Activated CD4-positive, alpha-beta memory T cell treated with anti-CD3 and anti-CD28 coated beads for 36 hours (primary cell): ENCODE results near the gene NUTM1. TPM values are rescaled to one million over a fixed set of nuclear protein-coding genes. Genes with fewer than 3 reads are reported as not detected.

ENCODE experiments used
- CTCF ChIA-PET: fragments of 350-600 bp; sonication (Branson Sonifier 250); formaldehyde crosslinking; loops from one replicate; lab custom pipeline; 2021; ENCODE audit warnings: antibody characterized with exemption, inconsistent platforms; lab: Charles Lee
- POLR2A ChIA-PET: fragments of 350-600 bp; sonication (Branson Sonifier 250); formaldehyde crosslinking; loops from one replicate; lab custom pipeline; 2021; ENCODE audit warnings: antibody characterized with exemption; lab: Charles Lee
- DNase-seq: peaks from one replicate; pipeline ENCODE4 v3.0.0-alpha.2; 2020
- H3K27ac Mint-ChIP-seq: one replicate; pipeline ENCODE4 v1.8.0; 2021; ENCODE audit warnings: mixed read lengths
- H3K27me3 Mint-ChIP-seq: one replicate; pipeline ENCODE4 v1.8.0; 2021; ENCODE audit warnings: mixed read lengths
- H3K36me3 Mint-ChIP-seq: one replicate; pipeline ENCODE4 v1.8.0; 2021; ENCODE audit warnings: mixed read lengths
- H3K4me1 Mint-ChIP-seq: one replicate; pipeline ENCODE4 v1.8.0; 2021; ENCODE audit warnings: low read depth, mixed read lengths
- H3K4me3 Mint-ChIP-seq: one replicate; pipeline ENCODE4 v1.8.0; 2021; ENCODE audit warnings: mild to moderate bottlenecking, mixed read lengths
- H3K9me3 Mint-ChIP-seq: one replicate; pipeline ENCODE4 v1.8.0; 2021; ENCODE audit warnings: mixed read lengths
- intact Hi-C: fragments of 100-400 bp; cut with micrococcal nuclease; formaldehyde crosslinking; loops from one replicate; pipeline ENCODE4 v1.15.1; 2023
- total RNA-seq, 2 experiments: library from RNA; stranded (reverse); gene quantifications; one replicate each; pipeline ENCODE4 v1.2.3, GENCODE V29; 2021

Gene NUTM1
- total RNA-seq, 2 experiments from 2014 or later: not detected

DNA sequence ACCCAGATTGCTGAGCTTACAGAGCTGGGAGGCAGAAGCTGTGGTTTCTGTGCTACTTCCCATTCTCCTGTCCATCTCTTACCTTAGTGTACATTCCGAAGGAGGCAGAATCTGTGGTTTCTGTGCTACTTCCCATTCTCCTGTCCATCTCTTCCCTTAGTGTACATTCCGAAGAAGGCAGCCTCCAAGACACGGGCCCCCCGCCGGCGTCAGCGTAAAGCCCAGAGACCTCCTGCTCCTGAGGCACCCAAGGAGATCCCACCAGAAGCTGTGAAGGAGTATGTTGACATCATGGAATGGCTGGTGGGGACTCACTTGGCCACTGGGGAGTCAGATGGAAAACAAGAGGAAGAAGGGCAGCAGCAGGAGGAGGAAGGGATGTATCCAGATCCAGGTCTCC, 11.2 kb downstream of the NUTM1 start:
- Mint-ChIP-seq H3K4me3 (no peak overlapping the region), H3K27ac (no peak overlapping the region), H3K36me3 (peaks cover 4% of the 10 kb centered on the region), H3K9me3 (no peaks in the 10 kb centered on the region), H3K27me3 (no peaks in the 10 kb centered on the region), H3K4me1 (no peaks in the 10 kb centered on the region)
- DNase-seq: no peak
- CTCF ChIA-PET: interaction anchor here (0.6 to 2.7 kb wide), 4 partner anchors 9 to 201 kb away, joined by 3 to 13 read pairs (median 6); partner anchors contain the start of genes LPCAT4, NOP10 and NUTM1
- POLR2A ChIA-PET: no interaction called here
- intact Hi-C loops: no loop called here

DNA sequence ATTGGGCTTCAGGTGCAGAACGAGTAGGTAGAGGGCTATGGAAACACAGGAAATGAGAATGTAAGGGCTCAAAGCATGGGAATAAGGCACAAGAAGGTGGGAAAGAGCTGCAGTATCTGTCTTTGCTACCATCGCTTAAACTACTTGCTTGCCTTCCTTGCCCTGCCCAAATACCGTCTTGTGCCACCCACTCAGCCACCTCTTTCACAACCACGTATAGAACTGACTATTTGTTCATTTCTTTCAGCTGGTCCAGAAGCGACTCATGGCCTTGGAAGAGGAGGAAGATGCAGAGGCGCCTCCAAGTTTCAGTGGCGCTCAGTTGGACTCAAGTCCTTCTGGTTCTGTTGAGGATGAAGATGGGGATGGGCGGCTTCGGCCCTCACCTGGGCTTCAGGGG, 12.1 kb downstream of the NUTM1 start:
- POLR2A ChIA-PET: no interaction called here
- no peaks in the 10 kb centered on the region for H3K9me3 Mint-ChIP-seq
- intact Hi-C loops: no loop called here
- no peak for DNase-seq
- peaks cover 4% of the 10 kb centered on the region for H3K36me3 Mint-ChIP-seq
- CTCF ChIA-PET: interaction anchor here (2.6 kb wide), 1 partner anchor 12 kb away, joined by 13 read pairs; the partner anchor contains the start of gene LPCAT4
- H3K27me3 Mint-ChIP-seq: no peaks in the 10 kb centered on the region
- H3K4me3 Mint-ChIP-seq: no peak overlapping the region
- H3K4me1 Mint-ChIP-seq: no peaks in the 10 kb centered on the region
- no peak overlapping the region for H3K27ac Mint-ChIP-seq

DNA sequence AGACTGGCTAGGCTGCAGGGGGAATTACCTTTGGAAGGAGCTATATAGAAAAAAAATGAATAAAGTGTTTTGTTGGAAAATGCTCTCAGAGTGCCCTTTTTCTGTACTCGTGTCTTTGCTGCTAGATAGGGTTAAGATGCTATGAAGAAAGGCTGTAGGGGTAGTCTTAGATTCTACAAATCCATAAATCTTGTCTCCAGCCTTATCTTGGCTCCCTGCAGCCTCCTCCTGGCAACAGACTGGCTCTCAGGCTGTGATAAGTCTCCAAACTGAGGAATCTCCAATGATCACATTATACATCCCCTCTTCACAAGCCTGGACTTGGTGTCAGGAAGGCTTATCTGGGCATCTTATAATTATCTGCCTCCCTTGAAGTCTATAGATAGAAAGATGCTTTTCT, 14.5 kb downstream of the NUTM1 start:
- no peaks in the 10 kb centered on the region for H3K9me3 Mint-ChIP-seq
- peaks cover 15% of the 10 kb centered on the region for H3K36me3 Mint-ChIP-seq
- no peak overlapping the region for H3K27ac Mint-ChIP-seq
- no peaks in the 10 kb centered on the region for H3K27me3 Mint-ChIP-seq
- no peak overlapping the region for H3K4me3 Mint-ChIP-seq
- ChIA-PET POLR2A (no interaction called here), CTCF (interaction anchor here (0.9 to 1.7 kb wide), 3 partner anchors 10 to 230 kb away, joined by 5 to 15 read pairs (median 6); partner anchors contain the start of gene LPCAT4)
- no peak for DNase-seq
- H3K4me1 Mint-ChIP-seq: no peaks in the 10 kb centered on the region
- intact Hi-C loops: no loop called here

DNA sequence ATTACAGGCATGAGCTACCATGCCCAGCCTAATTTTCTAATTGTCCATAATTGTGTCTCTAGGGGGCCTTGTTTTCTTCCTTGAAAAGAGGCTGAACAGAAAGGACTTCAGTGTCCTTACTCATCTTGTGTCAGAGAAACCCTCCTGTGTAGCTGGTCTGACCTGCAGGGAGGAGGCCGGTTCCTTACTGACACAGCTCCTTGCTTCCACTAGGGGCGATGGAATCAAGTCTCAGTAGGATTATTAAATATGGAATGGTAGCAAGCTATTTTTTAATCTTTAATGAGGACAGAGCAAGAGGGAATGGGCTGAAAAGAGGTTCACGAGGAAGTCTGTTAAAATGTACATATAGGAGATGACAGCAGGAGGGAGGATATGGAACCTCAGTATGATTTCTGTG, 15.3 kb downstream of the NUTM1 start:
- H3K4me3 Mint-ChIP-seq: no peak overlapping the region

DNA sequence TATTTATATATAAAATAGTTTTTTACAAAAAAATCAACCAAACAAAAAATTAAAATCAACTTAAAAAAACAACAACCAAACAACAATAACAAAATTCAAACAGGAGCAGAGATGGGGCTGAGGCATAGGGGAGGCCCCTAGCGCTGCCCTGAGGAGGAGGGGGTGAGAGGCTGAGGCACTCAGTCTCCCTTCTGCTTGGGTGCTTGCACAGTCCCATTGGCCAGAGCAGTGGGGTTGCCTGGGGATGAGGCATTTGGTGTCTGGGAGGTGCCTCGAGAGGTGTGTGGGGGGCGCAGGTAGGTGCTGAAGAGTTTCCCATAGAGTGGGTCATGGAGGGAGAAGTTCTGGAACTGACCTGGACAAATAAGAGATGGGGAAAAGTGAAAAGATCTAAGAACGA, 15.8 kb downstream of the NUTM1 start:
- Mint-ChIP-seq H3K4me1 (no peaks in the 10 kb centered on the region), H3K9me3 (no peaks in the 10 kb centered on the region), H3K27me3 (no peaks in the 10 kb centered on the region), H3K27ac (no peak overlapping the region), H3K4me3 (no peak overlapping the region), H3K36me3 (peaks cover 20% of the 10 kb centered on the region)
- CTCF ChIA-PET: interaction anchor here (1.7 kb wide), 1 partner anchor 8 kb away, joined by 15 read pairs; the partner anchor contains the start of gene LPCAT4
- no peak for DNase-seq
- POLR2A ChIA-PET: no interaction called here
- intact Hi-C loops: no loop called here

More for the DNA sequence above, 15.3 kb downstream of the NUTM1 start:
- ChIA-PET CTCF (interaction anchor here (0.7 to 1.7 kb wide), 4 partner anchors 9 to 229 kb away, joined by 4 to 15 read pairs (median 6); partner anchors contain the start of gene LPCAT4), POLR2A (no interaction called here)
- H3K9me3 Mint-ChIP-seq: no peaks in the 10 kb centered on the region
- H3K27ac Mint-ChIP-seq: no peak overlapping the region
- H3K27me3 Mint-ChIP-seq: no peaks in the 10 kb centered on the region
- peaks cover 18% of the 10 kb centered on the region for H3K36me3 Mint-ChIP-seq
- no peaks in the 10 kb centered on the region for H3K4me1 Mint-ChIP-seq
- DNase-seq: no peak
- intact Hi-C loops: no loop called here

DNA sequence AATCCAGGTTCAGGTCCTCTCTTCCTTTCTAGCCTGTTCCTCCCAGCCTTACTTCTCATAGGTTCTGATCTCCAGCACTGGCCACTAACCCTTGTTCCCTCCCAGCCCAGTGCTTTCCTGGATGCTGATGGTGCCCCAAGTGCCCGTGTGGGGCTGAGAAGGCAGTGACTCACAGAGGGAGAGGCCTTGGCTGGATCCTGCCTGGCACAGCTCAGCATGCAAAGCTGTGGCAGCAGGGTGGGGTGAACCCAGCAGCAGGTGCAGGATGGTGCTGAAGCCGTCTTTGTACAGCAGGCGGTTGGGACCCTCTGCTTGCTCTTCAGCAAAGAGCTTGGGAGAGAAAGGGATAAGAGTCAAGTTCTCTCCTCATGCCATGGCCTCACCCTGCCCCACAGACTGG, 16.3 kb downstream of the NUTM1 start:
- H3K4me1 Mint-ChIP-seq: no peaks in the 10 kb centered on the region
- H3K9me3 Mint-ChIP-seq: no peaks in the 10 kb centered on the region
- no peaks in the 10 kb centered on the region for H3K27me3 Mint-ChIP-seq
- no peak for DNase-seq
- ChIA-PET POLR2A (no interaction called here), CTCF (no interaction called here)
- no peak overlapping the region for H3K27ac Mint-ChIP-seq
- H3K4me3 Mint-ChIP-seq: no peak overlapping the region
- H3K36me3 Mint-ChIP-seq: peaks cover 20% of the 10 kb centered on the region
- intact Hi-C loops: no loop called here

DNA sequence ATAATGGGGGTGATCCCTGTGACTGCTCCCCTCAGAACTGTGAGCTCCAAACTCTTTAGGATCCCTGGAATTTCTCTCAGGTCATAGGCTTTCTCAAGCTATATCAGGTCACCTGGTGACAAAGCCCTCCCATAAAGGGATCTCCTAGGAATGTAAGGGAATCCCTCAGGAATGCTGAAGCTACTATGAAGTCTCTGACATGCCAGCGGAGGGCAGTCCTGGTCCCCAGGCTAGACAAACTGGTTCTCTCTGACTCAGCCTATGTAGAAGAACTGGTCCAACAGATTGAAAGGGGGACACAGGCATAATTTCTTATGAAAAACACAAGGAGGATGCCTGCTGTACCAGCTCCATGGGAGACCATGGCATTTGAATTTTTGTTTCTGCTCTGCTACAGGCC, 17.2 kb downstream of the NUTM1 start:
- Mint-ChIP-seq H3K27ac (no peak overlapping the region), H3K4me1 (peaks cover 8% of the 10 kb centered on the region), H3K4me3 (no peak overlapping the region), H3K9me3 (no peaks in the 10 kb centered on the region), H3K36me3 (peaks cover 20% of the 10 kb centered on the region), H3K27me3 (no peaks in the 10 kb centered on the region)
- no peak for DNase-seq
- CTCF ChIA-PET: interaction anchor here (0.9 to 1.2 kb wide), 2 partner anchors 119 to 228 kb away, joined by 3 read pairs; no protein-coding TSS in a partner anchor
- intact Hi-C loops: no loop called here
- POLR2A ChIA-PET: no interaction called here

DNA sequence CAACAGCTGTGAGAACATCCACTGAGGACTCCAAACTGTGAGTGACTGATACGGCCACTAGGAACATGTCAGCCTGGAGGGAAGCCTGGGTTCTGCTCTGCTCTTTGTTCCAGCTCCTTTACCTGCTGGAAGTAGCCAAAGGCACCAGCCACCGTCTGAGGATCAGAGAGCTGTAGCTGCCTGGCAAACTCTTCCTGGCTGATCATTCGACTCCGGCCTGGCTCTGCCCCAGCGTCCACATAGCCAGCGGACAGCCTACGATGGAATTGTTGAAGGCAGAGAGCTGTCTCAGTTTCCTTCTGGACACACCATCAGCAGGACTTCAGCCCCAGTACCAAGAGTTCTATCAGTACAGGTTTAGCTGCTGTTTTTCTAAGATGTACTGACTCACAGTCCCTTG, 18.2 kb downstream of the NUTM1 start:
- CTCF ChIA-PET: interaction anchor here (0.9 to 1.3 kb wide), 2 partner anchors 19 to 120 kb away, joined by 3 to 5 read pairs; partner anchors contain the start of genes NOP10 and NUTM1
- peaks cover 16% of the 10 kb centered on the region for H3K4me1 Mint-ChIP-seq
- intact Hi-C loops: no loop called here
- H3K4me3 Mint-ChIP-seq: no peak overlapping the region
- H3K27me3 Mint-ChIP-seq: no peaks in the 10 kb centered on the region
- POLR2A ChIA-PET: no interaction called here
- no peak for DNase-seq
- H3K36me3 Mint-ChIP-seq: peaks cover 20% of the 10 kb centered on the region
- no peak overlapping the region for H3K27ac Mint-ChIP-seq
- no peaks in the 10 kb centered on the region for H3K9me3 Mint-ChIP-seq

DNA sequence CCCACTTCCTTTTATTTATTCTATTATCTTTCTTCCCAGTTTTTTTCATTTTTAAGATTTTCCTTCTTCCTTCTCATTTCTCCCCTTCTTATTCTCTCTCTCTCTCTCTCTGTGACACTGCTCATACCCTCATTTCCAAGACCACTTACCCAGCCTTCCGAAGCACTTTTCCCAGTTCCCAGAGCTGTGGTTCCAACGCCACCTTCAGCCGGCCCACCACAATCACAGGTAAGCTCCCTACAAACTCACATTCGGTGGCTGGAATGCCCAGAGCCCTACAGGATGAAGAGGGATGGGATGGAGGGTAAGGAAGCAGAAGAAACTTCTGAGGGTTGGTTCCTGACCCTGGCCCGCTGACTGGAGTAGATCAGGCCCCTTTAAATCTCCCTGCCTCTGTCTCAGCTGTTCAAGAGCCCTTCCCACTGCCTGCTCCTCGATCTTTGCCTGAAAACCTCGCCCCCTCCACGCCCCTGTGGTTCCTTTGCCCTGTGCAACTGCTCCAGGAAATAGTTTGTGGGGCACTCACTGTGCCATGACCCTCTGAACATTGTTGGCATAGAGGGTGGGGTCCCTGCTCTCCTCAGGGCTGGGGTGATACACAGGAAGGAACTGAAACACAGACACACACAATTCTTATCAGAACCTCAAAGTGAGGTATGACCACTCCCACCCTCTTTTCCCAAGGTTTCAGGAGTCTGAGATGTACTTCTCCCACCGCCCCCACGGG, 19.1 kb downstream of the NUTM1 start:
- peaks cover 16% of the 10 kb centered on the region for H3K4me1 Mint-ChIP-seq
- no peak overlapping the region for H3K27ac Mint-ChIP-seq
- no peaks in the 10 kb centered on the region for H3K9me3 Mint-ChIP-seq
- peaks cover 20% of the 10 kb centered on the region for H3K36me3 Mint-ChIP-seq
- ChIA-PET POLR2A (no interaction called here), CTCF (interaction anchor here (1.3 kb wide), 1 partner anchor 19 kb away, joined by 5 read pairs; the partner anchor contains the start of genes NOP10 and NUTM1)
- H3K4me3 Mint-ChIP-seq: no peak overlapping the region
- intact Hi-C loops: no loop called here
- H3K27me3 Mint-ChIP-seq: no peaks in the 10 kb centered on the region
- no peak for DNase-seq

DNA sequence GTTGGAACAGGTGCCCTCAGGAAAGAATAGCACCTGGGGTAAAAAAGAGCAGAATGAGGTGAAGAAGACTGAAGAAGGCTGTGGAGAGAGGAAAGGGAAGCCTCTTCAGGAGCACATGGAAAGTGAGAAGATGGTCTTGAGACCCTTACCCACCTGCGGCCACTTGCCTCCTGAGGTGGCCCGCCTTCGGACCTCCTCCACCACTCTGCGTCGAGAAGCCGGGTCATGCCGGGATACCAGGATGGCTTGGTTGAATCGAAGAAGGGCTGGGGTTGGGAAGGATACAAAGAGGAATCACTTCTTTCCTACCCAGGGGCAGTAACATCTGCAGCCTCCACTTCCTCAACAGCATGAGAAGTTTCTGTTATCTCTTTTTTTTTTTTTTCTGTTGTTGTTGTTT, 20.9 kb downstream of the NUTM1 start:
- H3K4me3 Mint-ChIP-seq: no peak overlapping the region
- peaks cover 16% of the 10 kb centered on the region for H3K36me3 Mint-ChIP-seq
- H3K4me1 Mint-ChIP-seq: peaks cover 24% of the 10 kb centered on the region
- CTCF ChIA-PET: interaction anchor here (0.7 to 1.0 kb wide), 2 partner anchors 9 to 224 kb away, joined by 3 read pairs; no protein-coding TSS in a partner anchor
- no peak for DNase-seq
- no peaks in the 10 kb centered on the region for H3K27me3 Mint-ChIP-seq
- no peak overlapping the region for H3K27ac Mint-ChIP-seq
- intact Hi-C loops: no loop called here
- POLR2A ChIA-PET: no interaction called here
- H3K9me3 Mint-ChIP-seq: no peaks in the 10 kb centered on the region

DNA sequence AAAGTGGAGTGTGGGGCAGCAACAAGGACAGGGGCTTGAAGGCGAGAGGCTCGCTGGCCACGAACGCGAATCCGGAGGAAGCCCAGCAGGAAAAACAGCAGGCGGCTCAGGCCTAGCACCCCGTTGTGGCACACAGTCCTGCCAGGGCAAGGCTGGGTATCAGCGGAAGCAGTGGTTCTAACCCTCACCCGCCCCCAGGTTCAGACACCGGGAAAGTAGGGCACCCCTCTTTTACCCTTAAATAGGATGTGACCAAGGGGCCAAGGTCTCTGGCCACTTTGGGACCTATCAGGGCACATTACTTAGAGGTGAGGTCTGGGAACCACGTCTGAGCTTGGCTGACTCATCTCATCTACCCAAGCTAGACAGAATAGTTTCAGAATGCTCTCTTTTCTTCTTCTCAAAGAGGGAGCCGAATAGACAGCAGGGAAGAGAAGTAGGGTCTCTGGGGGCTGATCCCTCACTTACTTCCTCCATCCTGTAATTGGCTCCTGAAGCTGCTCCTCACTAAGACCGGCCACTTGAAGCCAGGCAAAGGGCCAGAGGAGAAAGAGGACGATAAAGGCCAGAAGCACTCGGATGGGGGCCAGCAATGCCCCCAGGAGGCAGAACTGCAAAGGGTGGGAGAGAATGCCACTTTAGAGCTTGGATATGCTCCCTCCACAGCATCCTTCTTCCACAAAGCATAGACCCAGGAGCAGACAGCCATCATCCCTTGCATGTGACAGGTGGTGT, 22.1 kb downstream of the NUTM1 start:
- H3K4me1 Mint-ChIP-seq: peaks cover 33% of the 10 kb centered on the region
- POLR2A ChIA-PET: interaction anchor here (2.7 to 4.1 kb wide), 4 partner anchors 22 to 218 kb away, joined by 7 to 29 read pairs (median 14); partner anchors contain the start of genes GOLGA8B, NOP10, NUTM1 and SLC12A6
- CTCF ChIA-PET: interaction anchor here (0.6 to 4.1 kb wide), 10 partner anchors 9 to 255 kb away, joined by 3 to 47 read pairs (median 4); partner anchors contain the start of genes GOLGA8B, NOP10, NUTM1 and SLC12A6
- intact Hi-C loops: loop anchor here (5.0 kb wide), 1 partner anchor 622 kb away; the partner anchor contains the start of gene ZNF770
- H3K27me3 Mint-ChIP-seq: no peaks in the 10 kb centered on the region
- no peaks in the 10 kb centered on the region for H3K9me3 Mint-ChIP-seq
- H3K4me3 Mint-ChIP-seq: peak overlapping the region; percentile 96
- peak overlapping the region; percentile 13 for H3K27ac Mint-ChIP-seq
- DNase-seq: peak; percentile 45
- H3K36me3 Mint-ChIP-seq: peaks cover 16% of the 10 kb centered on the region
